ENCODE data around the gene SPINK9. TPM values are rescaled to one million over a fixed set of nuclear protein-coding genes. Genes with fewer than 3 reads are reported as not detected.
A peak's percentile ranks its signal among the peaks of the same experiment; 100 is the strongest.

The SPINK9 gene
- total RNA-seq, 1 experiment from 2014 or later = not detected

- ChIA-PET POLR2A (no interaction called here), RAD21 (ENCODE audit: low non-redundant PET in 1 of 2, low total read pairs in 2 of 2, uncharacterized antibody in 2 of 2, unreplicated experiment in 2 of 2) (no interaction called here), CTCF (interaction anchor here (0.8 to 1.9 kb wide), 4 partner anchors 10 to 440 kb away, joined by 3 to 19 read pairs (median 7); no protein-coding TSS in a partner anchor)
- H3K9ac ChIP-seq (ENCODE audit: low read length) = no peak overlapping the region
- H3K4me2 ChIP-seq (ENCODE audit: low read length) = no peak overlapping the region
- no peaks in the 10 kb centered on the region for H3K79me2 ChIP-seq (ENCODE audit: insufficient read depth, low read length)
- H3K36me3 ChIP-seq (ENCODE audit: control insufficient read depth in 1 of 2, insufficient read depth in 2 of 2, low read length in 2 of 2) = no peaks in the 10 kb centered on the region
- no peak overlapping the region for H2AFZ ChIP-seq (ENCODE audit: low read depth, low read length, poor library complexity, severe bottlenecking)
- H3K27ac ChIP-seq (ENCODE audit: low read depth, low read length) = no peak overlapping the region
- H3K4me3 ChIP-seq (replicated peaks in 1 of 2; ENCODE audit: low read depth in 1 of 2, low read length in 2 of 2) = no peak overlapping the region
- intact Hi-C loops (cut with micrococcal nuclease) = loop anchor here (1.0 to 5.0 kb wide), 3 partner anchors 85 to 440 kb away; no protein-coding TSS in a partner anchor
- H4K20me1 ChIP-seq (ENCODE audit: insufficient read depth) = no peaks in the 10 kb centered on the region
- DNase-seq (ENCODE audit: low read depth, low spot score) (peak; percentile 4), ATAC-seq (peak; percentile 80)
- H3K9me2 ChIP-seq (ENCODE audit: insufficient read depth) = no peaks in the 10 kb centered on the region
- TF ChIP-seq MAX (IDR thresholded peaks at IDR 0.05) (no peak), RAD21 (IDR thresholded peaks at IDR 0.05; ENCODE audit: low read depth) (peak; percentile 67), CTCF (IDR thresholded peaks at IDR 0.05 in 2 of 3, conservative IDR thresholded peaks at IDR 0.05 in 1 of 3; ENCODE audit: borderline replicate concordance in 1 of 3, insufficient read depth in 1 of 3, low read depth in 2 of 3, low read length in 2 of 3) (peak; percentile 39 to 57 (median 49); a peak in 5 of 6 replicates)
- H3K27me3 ChIP-seq (ENCODE audit: insufficient read depth, low read length) = peaks cover 20% of the 10 kb centered on the region; the same call in 1 of the 2 replicates
- H3K9me3 ChIP-seq (ENCODE audit: control insufficient read depth in 1 of 2, insufficient read depth in 1 of 2, low read depth in 1 of 2, low read length in 2 of 2) = no peaks in the 10 kb centered on the region
- no TSS peak for BruUV-seq (replicated peaks)
- no peaks in the 10 kb centered on the region for H3K4me1 ChIP-seq (ENCODE audit: control insufficient read depth in 1 of 2, insufficient read depth in 2 of 2, low read length in 2 of 2)
Measured at GRCh38 chr5:148290271-148291195, 44.8 kb upstream of the SPINK9 start.

- RAD21 ChIA-PET (ENCODE audit: low non-redundant PET in 1 of 2, low total read pairs in 2 of 2, uncharacterized antibody in 2 of 2, unreplicated experiment in 2 of 2) = no interaction called here
- Histone ChIP-seq H3K36me3 (ENCODE audit: control insufficient read depth in 1 of 2, insufficient read depth in 2 of 2, low read length in 2 of 2) (no peaks in the 10 kb centered on the region), H3K27me3 (ENCODE audit: insufficient read depth, low read length) (peaks cover 4% of the 10 kb centered on the region; the same call in 1 of the 2 replicates), H3K27ac (ENCODE audit: low read depth, low read length) (no peak overlapping the region), H3K9me2 (ENCODE audit: insufficient read depth) (no peaks in the 10 kb centered on the region), H3K9ac (ENCODE audit: low read length) (no peak overlapping the region), H3K4me3 (replicated peaks in 1 of 2; ENCODE audit: low read depth in 1 of 2, low read length in 2 of 2) (no peak overlapping the region), H4K20me1 (ENCODE audit: insufficient read depth) (no peaks in the 10 kb centered on the region), H3K9me3 (ENCODE audit: control insufficient read depth in 1 of 2, insufficient read depth in 1 of 2, low read depth in 1 of 2, low read length in 2 of 2) (no peaks in the 10 kb centered on the region), H3K79me2 (ENCODE audit: insufficient read depth, low read length) (no peaks in the 10 kb centered on the region), H3K4me1 (ENCODE audit: control insufficient read depth in 1 of 2, insufficient read depth in 2 of 2, low read length in 2 of 2) (no peaks in the 10 kb centered on the region), H3K4me2 (ENCODE audit: low read length) (no peak overlapping the region), H2AFZ (ENCODE audit: low read depth, low read length, poor library complexity, severe bottlenecking) (no peak overlapping the region)
- POLR2A ChIA-PET = no interaction called here
- no TSS peak for BruUV-seq (replicated peaks)
- DNase-seq (ENCODE audit: low read depth, low spot score) = no peak
- ATAC-seq = no peak
- CTCF ChIA-PET = interaction anchor here (1.4 kb wide), 1 partner anchor 433 kb away, joined by 4 read pairs; no protein-coding TSS in a partner anchor
- intact Hi-C loops (cut with micrococcal nuclease) = no loop called here
- no peak for TF ChIP-seq SRF (IDR thresholded peaks at IDR 0.05; ENCODE audit: low read depth)
- no peak for TF ChIP-seq SIN3A (IDR thresholded peaks at IDR 0.05; ENCODE audit: low read depth)
- no peak for TF ChIP-seq POLR2A (IDR thresholded peaks at IDR 0.05; ENCODE audit: borderline replicate concordance, extremely low read depth, insufficient read depth, insufficient read length)
- no peak for TF ChIP-seq CEBPB (IDR thresholded peaks at IDR 0.05; ENCODE audit: low read depth)
- TF ChIP-seq ZNF274 (IDR thresholded peaks at IDR 0.05; ENCODE audit: low read depth, low read length) = no peak
- TF ChIP-seq EZH2 (IDR thresholded peaks at IDR 0.05) = no peak
- no peak for TF ChIP-seq POLR2AphosphoS5 (IDR thresholded peaks at IDR 0.05; ENCODE audit: low read depth, low read length)
- TF ChIP-seq YY1 (IDR thresholded peaks at IDR 0.05; ENCODE audit: extremely low read depth, insufficient replicate concordance, low read depth, low read length) = no peak
- no peak for TF ChIP-seq REST (IDR thresholded peaks at IDR 0.05; ENCODE audit: low read depth)
- TF ChIP-seq FOSL1 (IDR thresholded peaks at IDR 0.05; ENCODE audit: low read depth) = no peak
- no peak for TF ChIP-seq ELF1 (IDR thresholded peaks at IDR 0.05; ENCODE audit: borderline replicate concordance, low read depth)
Measured at GRCh38 chr5:148297731-148298130, 37.6 kb upstream of the SPINK9 start.
